SK-N-SH (cell line): ENCODE measurements around the gene ORMDL3. TPM values are rescaled to one million over a fixed set of nuclear protein-coding genes. Genes with fewer than 3 reads are reported as not detected.
"Not testable (repeated sequence)": the region's sequence is repeated elsewhere in the genome, so short reads cannot be mapped to it uniquely, and the experiment has no call there.

Experiments used
- CTCF ChIA-PET: fragments of 300-600, 350-600 bp; formaldehyde crosslinking; extraction: SDS; loops from one replicate; lab custom pipeline; 2021; lab: Yijun Ruan, JAX
- POLR2A ChIA-PET: fragments of 350-600 bp; sonication (Branson Sonifier 250); formaldehyde crosslinking; extraction: SDS; loops from one replicate; lab custom pipeline; 2020; ENCODE audit warnings: antibody characterized with exemption, inconsistent platforms; lab: Yijun Ruan, JAX
- DNase-seq: peaks from one replicate; pipeline ENCODE4 v3.0.0; 2012
- H2AFZ ChIP-seq: fragments of 200-600 bp; sonication (generic); 2 replicates; pipeline ENCODE4 v1.8.1; 2016; ENCODE audit warnings: antibody characterized with exemption, mild to moderate bottlenecking, low read depth
- H3F3A ChIP-seq: fragments of 200-600 bp; sonication (generic); replicated peaks from 2 replicates; pipeline ENCODE3; 2016; ENCODE audit warnings: antibody characterized with exemption, mild to moderate bottlenecking; ENCODE audit not compliant: insufficient read depth
- H3K27ac ChIP-seq, 2 experiments: fragments of 200-500 bp in 1 of 2; fragments of 200-600 bp in 1 of 2; sonication (Bioruptor generic) in 1 of 2; sonication (generic), shearing (Covaris generic) in 1 of 2; 2 replicates each; pipeline versions ENCODE4 v1.5.1 to v1.6.1; 2014 to 2016; ENCODE audit warnings: low read depth in 2 of 2, inconsistent platforms in 1 of 2, low read length in 1 of 2, mild to moderate bottlenecking in 1 of 2, mixed read lengths in 1 of 2
- H3K27me3 ChIP-seq: fragments of 200-600 bp; sonication (generic), shearing (Covaris generic); 2 replicates; pipeline ENCODE4 v1.6.1; 2016; ENCODE audit warnings: mixed run types; ENCODE audit not compliant: insufficient read depth
- H3K36me3 ChIP-seq, 2 experiments: fragments of 200-500 bp in 1 of 2; fragments of 200-600 bp in 1 of 2; sonication (Bioruptor generic) in 1 of 2; sonication (generic) in 1 of 2; replicated peaks in 1 of 2; 2 replicates each; pipeline versions ENCODE3 to v1.5.1; 2014 to 2016; ENCODE audit warnings: low read length in 1 of 2, mild to moderate bottlenecking in 1 of 2; ENCODE audit not compliant: insufficient read depth in 2 of 2, control insufficient read depth in 1 of 2
- H3K4me1 ChIP-seq, 2 experiments: fragments of 200-500 bp in 1 of 2; fragments of 200-600 bp in 1 of 2; sonication (Bioruptor generic) in 1 of 2; sonication (generic), shearing (Covaris generic) in 1 of 2; 2 replicates each; pipeline versions ENCODE4 v1.5.1 to v1.6.1; 2014 to 2016; ENCODE audit warnings: low read depth in 1 of 2, low read length in 1 of 2, mixed run types in 1 of 2; ENCODE audit not compliant: insufficient read depth in 2 of 2, control insufficient read depth in 1 of 2
- H3K4me2 ChIP-seq: fragments of 200-600 bp; sonication (generic), shearing (Covaris generic); 2 replicates; pipeline ENCODE4 v1.6.1; 2017; ENCODE audit warnings: mixed run types
- H3K4me3 ChIP-seq, 2 experiments: fragments of 200-500 bp in 1 of 2; fragments of 200-600 bp in 1 of 2; sonication (Bioruptor generic) in 1 of 2; sonication (generic), shearing (Covaris generic) in 1 of 2; 2 replicates each; pipeline versions ENCODE4 v1.5.1 to v1.8.1; 2014 to 2016; ENCODE audit warnings: low read depth in 2 of 2, inconsistent platforms in 1 of 2, low read length in 1 of 2, mild to moderate bottlenecking in 1 of 2, mixed read lengths in 1 of 2, moderate library complexity in 1 of 2
- H3K79me2 ChIP-seq: fragments of 200-600 bp; sonication (generic); 2 replicates; pipeline ENCODE4 v1.8.1; 2017; ENCODE audit warnings: mild to moderate bottlenecking; ENCODE audit not compliant: insufficient read depth
- H3K9ac ChIP-seq: fragments of 200-600 bp; sonication (generic); 2 replicates; pipeline ENCODE4 v1.6.1; 2017; ENCODE audit warnings: mixed run types
- H3K9me2 ChIP-seq: fragments of 200-600 bp; sonication (generic); 2 replicates; pipeline ENCODE4 v1.6.1; 2017; ENCODE audit warnings: mixed run types
- H3K9me3 ChIP-seq: fragments of 200-600 bp; sonication (generic); 2 replicates; pipeline ENCODE4 v1.6.1; 2017; ENCODE audit warnings: mixed run types, mild to moderate bottlenecking, moderate library complexity
- H4K20me1 ChIP-seq: fragments of 200-600 bp; sonication (generic); 2 replicates; pipeline ENCODE4 v1.6.1; 2017; ENCODE audit warnings: mild to moderate bottlenecking, mixed run types; ENCODE audit not compliant: insufficient read depth
- MEF2A ChIP-seq: IDR thresholded peaks from 2 replicates; pipeline ENCODE4 v1.4.0; 2012; ENCODE audit warnings: low read depth, borderline replicate concordance
- MXI1 ChIP-seq: IDR thresholded peaks from 2 replicates; pipeline ENCODE4 v1.6.1; 2012; ENCODE audit warnings: mild to moderate bottlenecking, low read depth, low read length, improper control_type of control experiment
- NRF1 ChIP-seq: IDR thresholded peaks from 2 replicates; pipeline ENCODE4 v1.6.1; 2012; ENCODE audit warnings: low read depth, mild to moderate bottlenecking, low read length
- POLR2AphosphoS5 ChIP-seq: IDR thresholded peaks from 2 replicates; pipeline ENCODE4 v1.6.1; 2012; ENCODE audit warnings: low read depth, low read length
- RFX5 ChIP-seq: IDR thresholded peaks from 2 replicates; pipeline ENCODE4 v1.6.1; 2012; ENCODE audit warnings: mild to moderate bottlenecking, improper control_type of control experiment, low read length
- TCF12 ChIP-seq: IDR thresholded peaks from 2 replicates; pipeline ENCODE4 v1.4.0; 2012
- TEAD4 ChIP-seq: IDR thresholded peaks from 2 replicates; pipeline ENCODE4 v1.4.0; 2012; ENCODE audit warnings: mild to moderate bottlenecking, borderline replicate concordance; ENCODE audit not compliant: insufficient read depth
- ZBTB33 ChIP-seq: IDR thresholded peaks from 2 replicates; pipeline ENCODE4 v1.4.0; 2012; ENCODE audit warnings: low read depth, borderline replicate concordance
- WGBS: methylation state at CpG from one replicate; pipeline ENCODE4 v1.1.6; 2017; ENCODE audit warnings: low lambda C conversion rate; 5-methylcytosine and 5-hydroxymethylcytosine counted together
- polyA plus RNA-seq, 3 experiments: library from polyadenylated mRNA; depleted of rRNA; stranded (reverse); fragments of >200 nt; gene quantifications; 2 replicates each; pipeline ENCODE4 v1.2.3, GENCODE V29; 2012
- TF ChIP-seq, protein P1 (sequence below): fragments of 200-600 bp; sonication (generic); IDR thresholded peaks from 2 replicates; pipeline ENCODE4 v1.6.1; 2017; ENCODE audit warnings: antibody characterized with exemption, mild to moderate bottlenecking, moderate library complexity
- TF ChIP-seq, protein P2 (sequence below): fragments of 150-350 bp; IDR thresholded peaks from 2 replicates; pipeline ENCODE4 v1.6.1; 2017; ENCODE audit warnings: antibody characterized with exemption, low read length, low read depth, borderline replicate concordance

Gene ORMDL3
- polyA plus RNA-seq, 1 of the 3 experiments (the other 2 are of a cell fraction) = 27.8 TPM

GRCh38 chr17:39903158-39903884, 24.1 kb downstream of the ORMDL3 start:
- POLR2A ChIA-PET = no interaction called here
- CTCF ChIA-PET = no interaction called here
- no peak overlapping the region for H3K9ac ChIP-seq
- no peak overlapping the region for H3K4me2 ChIP-seq
- DNase-seq = no peak
- H3K36me3 ChIP-seq = no peaks in the 10 kb centered on the region
- H3K4me1 ChIP-seq = no peaks in the 10 kb centered on the region
- TF ChIP-seq TEAD4 (no peak), MEF2A (no peak), NRF1 (no peak), MXI1 (no peak), RFX5 (no peak), ZBTB33 (no peak), TCF12 (no peak), POLR2AphosphoS5 (no peak)
- TF ChIP-seq, protein P1, sequence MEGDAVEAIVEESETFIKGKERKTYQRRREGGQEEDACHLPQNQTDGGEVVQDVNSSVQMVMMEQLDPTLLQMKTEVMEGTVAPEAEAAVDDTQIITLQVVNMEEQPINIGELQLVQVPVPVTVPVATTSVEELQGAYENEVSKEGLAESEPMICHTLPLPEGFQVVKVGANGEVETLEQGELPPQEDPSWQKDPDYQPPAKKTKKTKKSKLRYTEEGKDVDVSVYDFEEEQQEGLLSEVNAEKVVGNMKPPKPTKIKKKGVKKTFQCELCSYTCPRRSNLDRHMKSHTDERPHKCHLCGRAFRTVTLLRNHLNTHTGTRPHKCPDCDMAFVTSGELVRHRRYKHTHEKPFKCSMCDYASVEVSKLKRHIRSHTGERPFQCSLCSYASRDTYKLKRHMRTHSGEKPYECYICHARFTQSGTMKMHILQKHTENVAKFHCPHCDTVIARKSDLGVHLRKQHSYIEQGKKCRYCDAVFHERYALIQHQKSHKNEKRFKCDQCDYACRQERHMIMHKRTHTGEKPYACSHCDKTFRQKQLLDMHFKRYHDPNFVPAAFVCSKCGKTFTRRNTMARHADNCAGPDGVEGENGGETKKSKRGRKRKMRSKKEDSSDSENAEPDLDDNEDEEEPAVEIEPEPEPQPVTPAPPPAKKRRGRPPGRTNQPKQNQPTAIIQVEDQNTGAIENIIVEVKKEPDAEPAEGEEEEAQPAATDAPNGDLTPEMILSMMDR = no peak
- TF ChIP-seq, protein P2, sequence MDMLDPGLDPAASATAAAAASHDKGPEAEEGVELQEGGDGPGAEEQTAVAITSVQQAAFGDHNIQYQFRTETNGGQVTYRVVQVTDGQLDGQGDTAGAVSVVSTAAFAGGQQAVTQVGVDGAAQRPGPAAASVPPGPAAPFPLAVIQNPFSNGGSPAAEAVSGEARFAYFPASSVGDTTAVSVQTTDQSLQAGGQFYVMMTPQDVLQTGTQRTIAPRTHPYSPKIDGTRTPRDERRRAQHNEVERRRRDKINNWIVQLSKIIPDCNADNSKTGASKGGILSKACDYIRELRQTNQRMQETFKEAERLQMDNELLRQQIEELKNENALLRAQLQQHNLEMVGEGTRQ = no peak
- no peaks in the 10 kb centered on the region for H3K79me2 ChIP-seq
- no peaks in the 10 kb centered on the region for H4K20me1 ChIP-seq
- H3K27me3 ChIP-seq = no peaks in the 10 kb centered on the region; the same call in 1 of the 2 replicates
- H2AFZ ChIP-seq = no peak overlapping the region
- no peak overlapping the region for H3K27ac ChIP-seq
- WGBS = 81% methylated on average over 4 of the region's 4 CpGs
- H3K9me2 ChIP-seq = no peaks in the 10 kb centered on the region
- no peaks in the 10 kb centered on the region for H3K9me3 ChIP-seq
- H3K4me3 ChIP-seq = no peak overlapping the region
- H3F3A ChIP-seq = no peaks in the 10 kb centered on the region

DNA sequence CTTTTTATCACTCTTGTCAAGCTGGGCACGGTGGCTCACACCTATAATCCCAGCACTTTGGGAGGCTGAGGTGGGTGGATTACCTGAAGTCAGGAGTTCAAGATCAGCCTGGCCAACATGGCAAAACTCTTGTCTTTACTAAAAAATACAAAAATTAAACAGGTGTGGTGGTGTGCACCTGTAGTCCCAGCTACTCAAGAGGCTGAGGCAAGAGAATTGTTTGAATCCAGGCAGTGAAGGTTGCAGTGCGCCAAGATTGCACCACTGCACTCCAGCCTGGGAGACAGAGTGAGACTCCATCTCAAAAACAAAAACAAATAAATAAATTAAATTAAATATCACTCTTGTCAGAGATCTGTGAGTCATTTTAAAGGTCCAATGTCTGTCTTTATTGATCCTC, 25.4 kb downstream of the ORMDL3 start:
- H3K4me1 ChIP-seq, H3F3A ChIP-seq, H3K9me2 ChIP-seq, DNase-seq, H3K79me2 ChIP-seq, H3K9me3 ChIP-seq, H3K27me3 ChIP-seq, H2AFZ ChIP-seq, H3K36me3 ChIP-seq, H3K27ac ChIP-seq, POLR2A ChIA-PET, H4K20me1 ChIP-seq, CTCF ChIA-PET, H3K4me2 ChIP-seq, H3K4me3 ChIP-seq, H3K9ac ChIP-seq: not testable (repeated sequence)
- WGBS = 64% methylated on average over 2 of the region's 2 CpGs
